ENCODE measurements around the gene ABCG1.

The ABCG1 gene

GRCh38 chr21:42252778-42253340 is 33.9 kb downstream of the ABCG1 start:
- DNase-seq: no peak

GRCh38 chr21:42253466-42253865 is 34.5 kb downstream of the ABCG1 start:
- no peak for DNase-seq

GRCh38 chr21:42254083-42254482 is 35.1 kb downstream of the ABCG1 start:
- no peak for DNase-seq

DNA sequence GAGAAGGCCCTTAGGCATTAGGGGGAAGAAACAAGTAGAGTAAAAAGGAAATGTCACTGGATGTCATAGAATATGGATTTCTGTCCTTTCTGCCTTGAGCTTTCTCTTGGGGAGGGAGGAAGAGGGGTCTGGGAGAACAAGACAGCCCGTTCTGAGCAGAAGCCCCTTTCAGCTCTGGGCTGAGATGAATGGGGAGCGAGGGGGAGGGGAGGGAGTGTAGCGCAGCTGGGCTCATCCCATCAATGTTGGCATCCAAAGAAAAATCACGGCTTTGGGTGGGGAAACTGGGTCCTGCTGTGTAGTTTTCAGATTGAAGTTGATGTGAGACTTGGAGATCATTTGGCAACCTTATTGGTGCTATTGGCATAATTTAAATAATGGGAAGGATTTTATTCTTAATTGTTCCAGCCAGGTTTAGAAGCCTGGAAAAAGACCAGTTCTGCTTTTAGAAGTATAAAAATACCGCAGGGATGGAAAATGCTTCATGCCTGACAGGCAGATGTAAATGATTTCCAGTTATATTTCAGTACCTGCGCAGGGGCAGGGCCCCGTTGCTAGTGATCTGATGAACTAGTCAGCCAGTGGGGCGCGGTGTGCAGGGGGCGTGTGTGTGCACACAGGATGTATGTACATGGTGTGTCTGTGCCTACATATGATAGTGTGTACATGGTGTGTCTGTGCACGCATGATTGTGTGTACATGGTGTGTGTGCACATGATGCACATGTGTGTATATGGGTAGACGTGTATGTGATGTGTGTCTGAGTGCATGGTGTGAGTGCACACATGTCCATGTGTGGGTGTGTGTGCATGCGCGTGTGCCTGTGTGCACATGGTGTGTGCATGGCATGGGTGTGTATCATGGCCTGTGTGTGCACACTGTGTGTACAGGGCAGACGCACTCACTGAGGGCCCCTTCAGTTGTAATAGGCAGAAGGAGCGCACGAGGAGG is 36.0 kb downstream of the ABCG1 start:
- no peak for DNase-seq

DNA sequence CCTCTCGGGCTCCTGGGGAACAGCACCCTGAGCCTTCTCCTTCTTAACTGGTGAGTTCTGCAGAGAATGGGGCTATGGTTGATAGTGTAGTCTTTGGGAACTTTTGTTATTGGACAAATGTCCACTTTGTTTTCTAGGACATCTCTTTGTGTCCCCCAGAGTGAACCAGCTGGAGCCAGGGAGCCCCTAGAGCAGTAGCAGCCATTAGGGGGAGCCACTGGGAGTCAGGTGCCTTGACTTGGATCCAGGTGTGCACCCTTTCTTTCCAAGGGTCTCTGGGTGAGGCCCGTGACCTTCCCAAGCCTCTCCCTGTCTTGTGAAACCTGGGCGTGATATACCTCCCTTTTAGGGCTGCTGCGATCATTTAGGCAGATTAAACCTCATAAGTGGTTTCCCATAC is 36.9 kb downstream of the ABCG1 start:
- DNase-seq: no peak

DNA sequence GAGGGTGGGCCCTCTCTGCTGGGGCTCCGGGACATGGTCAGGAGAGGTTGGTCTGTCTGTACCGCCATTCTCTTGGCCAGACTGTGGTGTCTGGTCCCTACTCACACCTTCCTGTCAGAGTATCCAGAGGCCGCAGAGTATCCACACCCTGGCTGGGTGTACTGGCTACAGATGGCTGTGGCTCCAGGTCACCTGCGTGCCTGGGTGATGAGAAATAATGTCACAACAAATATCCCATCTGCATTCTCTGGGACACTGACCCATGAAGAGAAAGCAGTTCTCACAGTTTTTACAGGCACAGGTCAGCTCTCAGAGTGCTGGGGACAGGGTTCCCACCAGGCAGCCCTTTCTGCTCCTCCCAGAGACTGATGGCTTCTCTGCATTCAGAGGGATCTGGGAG is 37.4 kb downstream of the ABCG1 start:
- DNase-seq: no peak

DNA sequence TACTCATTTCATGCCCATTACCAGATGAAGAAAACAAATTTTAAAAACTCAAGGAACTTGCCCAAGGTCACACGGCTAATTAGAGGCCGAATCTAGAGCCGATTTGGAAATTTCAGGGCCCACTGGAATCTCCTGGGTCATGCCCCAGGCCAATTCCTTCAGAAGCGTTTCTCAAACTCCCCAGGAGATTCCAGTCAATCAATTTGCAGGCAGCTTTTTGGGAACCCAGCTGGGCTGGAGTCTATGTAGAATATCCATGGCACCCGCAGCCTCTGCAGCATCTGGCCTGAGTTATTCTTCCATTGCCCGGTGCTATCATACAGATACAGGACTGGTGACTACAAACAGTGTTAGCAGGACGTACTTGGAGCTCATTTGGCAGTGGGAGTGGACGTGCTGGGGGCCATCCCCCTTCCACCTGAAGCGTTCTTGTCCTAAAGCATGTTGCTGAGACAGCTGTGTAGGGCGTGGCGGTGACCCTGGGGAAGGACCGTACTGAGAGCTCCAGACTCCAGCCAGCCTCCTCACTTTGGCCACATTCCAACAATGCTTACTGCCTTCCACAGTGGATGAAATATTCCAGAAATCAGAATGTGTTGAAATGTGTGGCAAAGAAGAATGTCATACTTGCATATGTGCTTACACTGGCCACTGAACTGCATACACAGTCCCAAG is 38.3 kb downstream of the ABCG1 start:
- DNase-seq: no peak

DNA sequence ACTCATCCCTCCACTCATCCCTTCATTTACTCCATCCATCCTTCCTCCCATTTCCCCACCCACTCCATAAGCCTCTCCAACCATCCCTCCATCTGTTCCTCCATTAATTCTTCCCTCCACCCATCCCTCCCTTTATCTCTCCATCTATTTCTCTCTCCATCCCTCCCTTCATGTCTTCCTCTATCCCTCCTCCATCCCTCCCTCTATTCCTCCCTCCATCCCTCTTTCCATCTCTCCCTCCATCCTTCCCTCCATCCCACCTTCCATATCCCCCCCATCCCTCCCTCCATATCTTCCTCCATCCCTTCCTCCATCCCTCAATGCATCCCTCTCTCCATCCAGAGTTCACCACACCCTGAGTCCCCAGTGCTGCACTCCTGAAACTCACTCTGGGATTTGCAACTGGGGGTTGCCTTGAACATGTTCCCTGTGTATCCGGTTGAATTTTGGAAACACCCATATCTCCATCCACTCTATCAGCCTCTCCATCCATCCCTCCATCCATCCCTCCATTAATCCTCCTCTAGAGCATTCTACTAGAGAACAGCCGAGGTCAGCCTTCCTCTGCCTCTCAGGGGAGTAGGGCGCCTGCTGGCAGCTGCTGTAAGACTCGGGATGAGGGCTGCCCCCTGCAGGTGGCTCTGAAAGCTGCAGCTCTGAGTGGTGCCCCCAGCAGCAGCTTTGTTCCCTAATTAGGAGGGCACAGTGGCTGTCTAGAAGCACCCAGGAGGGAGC is 39.4 kb downstream of the ABCG1 start:
- peak; percentile 38 for DNase-seq

DNA sequence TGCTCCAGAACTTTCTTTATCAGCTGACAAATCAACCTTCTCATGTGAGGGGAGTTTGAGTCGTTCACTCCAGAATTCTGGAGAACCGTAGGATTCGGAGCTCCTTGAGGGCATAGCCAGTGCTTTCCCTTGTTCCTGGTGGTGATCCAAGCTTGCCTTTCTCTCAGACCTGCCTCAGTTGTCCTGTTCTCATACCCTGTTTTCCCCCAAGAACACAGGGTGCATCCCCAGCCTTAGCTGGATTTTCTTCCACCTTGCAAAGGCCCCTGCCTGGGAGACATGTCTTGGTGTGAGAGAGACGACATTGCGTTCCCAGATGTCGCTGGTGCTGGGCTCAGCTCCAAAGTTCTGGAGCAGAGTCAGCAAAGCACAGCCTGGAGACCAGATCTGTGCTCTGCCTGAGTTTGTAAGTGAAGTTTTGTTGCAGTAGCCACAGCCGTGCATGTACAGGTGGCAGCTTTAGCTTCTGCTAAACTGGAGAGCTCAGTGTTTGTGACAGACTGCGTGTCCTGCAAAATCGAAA is 40.0 kb downstream of the ABCG1 start:
- DNase-seq: no peak

GRCh38 chr21:42260121-42260520 is 41.2 kb downstream of the ABCG1 start:
- no peak for DNase-seq

- DNase-seq: no peak
These were observed 42.9 kb downstream of the ABCG1 start for GRCh38 chr21:42261829-42262200.

GRCh38 chr21:42262831-42263231 is 43.9 kb downstream of the ABCG1 start:
- no peak for DNase-seq

DNA sequence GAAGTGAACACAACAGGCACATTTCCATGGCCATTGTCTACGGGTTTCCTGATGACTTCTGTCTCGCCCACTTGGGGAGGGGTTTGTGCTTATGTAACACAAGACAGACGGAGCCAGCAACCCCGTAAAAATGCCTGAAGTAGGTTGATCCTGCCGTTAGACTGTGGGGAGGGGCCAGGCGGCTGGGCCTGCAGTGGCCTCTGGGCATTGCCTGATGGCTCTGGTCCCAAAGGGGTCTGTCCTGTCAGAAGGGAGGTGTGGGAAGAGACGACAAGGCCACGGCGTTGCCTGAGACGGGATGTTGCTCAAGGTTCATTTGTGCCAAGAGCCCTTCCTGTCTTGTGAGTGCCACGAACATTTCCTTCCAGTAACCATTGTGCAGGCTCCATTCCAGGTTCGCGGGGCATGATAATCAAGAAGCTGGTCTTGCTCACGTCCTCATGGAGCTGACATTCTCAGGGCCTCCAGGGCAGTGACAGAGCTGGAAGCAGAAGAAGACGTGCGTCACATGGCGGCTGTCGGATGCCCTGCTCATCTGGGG is 44.7 kb downstream of the ABCG1 start:
- DNase-seq: no peak

- no peak for DNase-seq
These were observed 45.6 kb downstream of the ABCG1 start for GRCh38 chr21:42264245-42265195.

- no peak for DNase-seq
These were observed 46.4 kb downstream of the ABCG1 start for GRCh38 chr21:42265231-42265812.

DNA sequence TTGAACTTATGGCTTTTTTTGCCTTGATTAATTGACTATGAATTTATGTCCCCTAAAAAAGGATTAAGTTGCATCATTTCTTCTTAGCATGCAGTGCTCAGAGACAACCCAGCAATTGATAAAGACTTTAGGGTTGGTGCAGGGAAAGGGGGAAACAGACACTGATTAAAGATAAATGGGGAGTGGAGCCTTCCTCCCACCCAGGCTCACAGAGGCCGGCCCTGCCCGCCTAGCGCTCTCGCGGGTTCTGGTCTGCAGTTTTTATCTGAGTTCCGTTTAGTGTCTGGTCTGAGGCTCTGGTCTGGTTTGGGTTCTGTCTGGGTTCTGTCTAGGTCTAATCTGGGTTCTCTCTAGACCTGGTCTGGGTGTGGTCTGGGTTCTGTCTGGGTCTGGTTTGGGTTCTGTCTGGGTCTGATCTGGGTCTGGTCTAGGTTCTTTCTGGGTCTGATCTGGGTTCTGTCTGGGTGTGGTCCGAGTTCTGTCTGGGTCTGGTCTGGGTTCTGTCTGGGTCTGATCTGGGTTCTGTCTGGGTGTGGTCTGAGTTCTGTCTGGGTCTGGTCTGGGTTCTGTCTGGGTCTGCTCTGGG is 48.1 kb downstream of the ABCG1 start:
- DNase-seq: no peak

DNA sequence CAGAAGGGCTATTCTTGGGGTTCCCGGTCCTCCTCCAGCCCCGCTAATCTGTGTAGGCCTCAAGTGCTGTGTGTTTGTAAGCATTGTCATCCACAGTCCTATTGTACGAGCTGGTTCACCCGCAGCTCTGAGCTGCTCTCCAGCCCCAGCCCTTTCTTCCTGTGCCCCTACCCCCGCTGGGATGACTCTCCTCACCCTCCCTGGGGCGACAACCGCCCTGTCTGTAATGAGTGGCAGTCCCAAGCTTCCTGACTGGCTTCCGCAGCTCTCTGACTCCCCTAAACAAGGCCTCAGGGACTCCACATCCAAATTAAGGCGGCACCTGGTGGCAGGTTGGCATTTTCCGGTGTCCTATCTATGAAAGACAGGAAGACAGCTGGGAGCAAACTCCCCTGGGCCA is 50.4 kb downstream of the ABCG1 start:
- DNase-seq: no peak

- DNase-seq: no peak
These were observed 52.1 kb downstream of the ABCG1 start for GRCh38 chr21:42271065-42271464.

DNA sequence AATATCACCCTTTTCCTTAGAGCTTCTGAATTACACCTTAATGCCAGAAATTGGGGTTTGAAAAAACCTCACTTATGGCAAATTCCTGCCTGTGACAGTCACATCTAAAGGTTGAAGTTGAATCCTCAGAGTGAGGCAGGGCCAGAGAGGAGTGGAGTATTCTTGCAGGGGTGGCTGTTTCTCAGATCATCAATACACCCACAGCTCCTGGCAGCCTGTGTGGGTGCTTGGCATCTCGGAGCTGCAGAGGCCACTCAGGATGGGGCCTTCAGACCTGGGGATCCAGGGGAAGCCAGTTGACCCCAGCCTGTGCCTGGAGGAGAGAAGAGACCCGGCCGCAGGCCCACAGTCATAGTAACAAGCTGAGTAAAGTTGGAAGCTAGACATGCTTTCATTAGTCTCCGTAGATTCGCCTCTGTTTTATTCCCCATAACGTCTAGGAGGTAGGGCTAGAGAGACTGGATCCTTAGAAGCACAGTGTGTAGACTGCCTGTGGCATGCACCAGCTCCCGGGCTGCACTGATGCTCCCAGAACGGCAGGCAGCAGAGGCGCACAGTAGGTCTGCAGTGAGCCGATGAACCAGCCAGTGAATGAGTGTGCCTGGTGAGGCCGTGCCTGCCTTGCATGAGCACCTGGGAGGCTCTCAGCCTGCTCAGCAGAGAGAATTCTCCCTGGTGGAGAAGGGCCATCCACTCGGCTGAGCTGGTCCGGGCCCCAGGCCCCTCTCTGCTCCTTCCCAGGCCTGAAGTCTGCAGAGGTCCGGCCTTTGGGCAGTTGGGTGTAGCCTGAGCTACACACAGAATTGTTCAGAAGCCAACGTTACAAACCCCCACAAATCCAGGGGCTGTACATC is 53.4 kb downstream of the ABCG1 start:
- DNase-seq: no peak

Measured in NCI-H1048 (cell line).